ENCODE data around the gene MSMP.

GRCh38 chr9:35727676-35728040 is 26.4 kb downstream of the MSMP start:
- TF ChIP-seq CTCF (IDR thresholded peaks at IDR 0.05; ENCODE audit: insufficient read depth, low read length) (no peak), REST (IDR thresholded peaks at IDR 0.05; ENCODE audit: insufficient replicate concordance, low read depth) (no peak), GABPA (IDR thresholded peaks at IDR 0.05; ENCODE audit: low read depth) (no peak), POLR2AphosphoS5 (IDR thresholded peaks at IDR 0.05; ENCODE audit: low read depth) (no peak), SPI1 (IDR thresholded peaks at IDR 0.05; ENCODE audit: borderline replicate concordance, low read depth) (no peak)
